HG03469 (cell line): ENCODE measurements around the gene TH.

Experiments used
- ATAC-seq: cut with Tn5 transposase; IDR thresholded peaks from one replicate; pipeline ENCODE4 v1.9.1; 2021; ENCODE audit warnings: mild to moderate bottlenecking, moderate library complexity, moderate number of reproducible peaks; ENCODE audit not compliant: unreplicated experiment

TH gene

DNA sequence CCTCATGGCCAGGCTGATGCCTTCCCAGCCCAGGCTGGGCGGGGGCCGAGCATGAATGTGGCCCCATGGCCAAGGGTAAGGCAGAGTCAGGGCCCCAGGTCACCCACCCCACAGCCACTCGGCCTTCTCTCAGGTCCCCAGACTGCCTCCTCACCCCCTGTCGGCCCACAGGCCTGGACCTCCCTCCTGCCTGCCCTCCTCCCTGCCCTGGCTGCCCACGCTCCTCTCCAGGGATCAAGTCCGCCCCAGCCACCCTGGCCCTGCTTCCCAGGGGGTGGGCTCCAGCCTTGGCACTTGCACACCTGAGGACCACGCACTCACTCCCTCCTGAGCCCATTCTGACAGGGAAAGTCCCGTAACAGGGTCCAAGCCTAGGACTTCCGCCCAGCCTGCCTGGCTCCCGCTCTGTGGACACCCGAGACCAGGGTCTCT lies 37.8 kb upstream of the TH start:
- ATAC-seq = no peak

DNA sequence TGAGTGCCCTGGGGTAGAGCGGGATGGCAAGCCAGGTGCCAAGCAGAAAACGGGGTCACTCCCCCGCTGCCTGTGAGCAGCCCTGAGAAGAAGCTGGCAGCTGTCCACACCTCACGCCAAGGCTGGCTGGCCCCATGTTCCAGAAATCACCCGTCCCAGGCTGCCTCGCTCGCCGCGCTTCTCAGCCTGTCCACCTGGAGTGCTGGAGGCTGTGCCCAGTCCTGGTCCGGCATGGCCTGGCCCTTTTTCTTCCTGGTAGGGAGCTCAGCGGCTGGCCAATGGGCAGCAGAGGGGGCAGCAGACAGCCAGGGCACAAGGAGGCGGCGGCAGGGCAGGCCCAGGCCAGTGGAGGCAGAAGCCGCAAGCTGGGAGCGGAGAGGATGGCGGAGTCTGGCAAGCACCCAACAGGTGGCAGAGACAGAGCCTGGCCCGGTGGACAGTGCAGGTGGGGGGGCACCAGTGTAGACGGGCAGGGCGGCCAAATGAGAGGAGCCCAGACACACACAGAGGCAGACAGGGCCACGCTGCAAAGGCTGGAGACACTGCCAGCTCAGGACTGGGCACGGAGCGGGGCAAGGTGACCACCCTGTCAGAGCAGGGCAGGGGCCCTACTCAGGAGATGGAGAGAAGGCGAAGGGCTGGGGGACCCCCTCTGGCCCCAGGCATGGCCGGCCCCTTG lies 37.2 kb upstream of the TH start:
- no peak for ATAC-seq

DNA sequence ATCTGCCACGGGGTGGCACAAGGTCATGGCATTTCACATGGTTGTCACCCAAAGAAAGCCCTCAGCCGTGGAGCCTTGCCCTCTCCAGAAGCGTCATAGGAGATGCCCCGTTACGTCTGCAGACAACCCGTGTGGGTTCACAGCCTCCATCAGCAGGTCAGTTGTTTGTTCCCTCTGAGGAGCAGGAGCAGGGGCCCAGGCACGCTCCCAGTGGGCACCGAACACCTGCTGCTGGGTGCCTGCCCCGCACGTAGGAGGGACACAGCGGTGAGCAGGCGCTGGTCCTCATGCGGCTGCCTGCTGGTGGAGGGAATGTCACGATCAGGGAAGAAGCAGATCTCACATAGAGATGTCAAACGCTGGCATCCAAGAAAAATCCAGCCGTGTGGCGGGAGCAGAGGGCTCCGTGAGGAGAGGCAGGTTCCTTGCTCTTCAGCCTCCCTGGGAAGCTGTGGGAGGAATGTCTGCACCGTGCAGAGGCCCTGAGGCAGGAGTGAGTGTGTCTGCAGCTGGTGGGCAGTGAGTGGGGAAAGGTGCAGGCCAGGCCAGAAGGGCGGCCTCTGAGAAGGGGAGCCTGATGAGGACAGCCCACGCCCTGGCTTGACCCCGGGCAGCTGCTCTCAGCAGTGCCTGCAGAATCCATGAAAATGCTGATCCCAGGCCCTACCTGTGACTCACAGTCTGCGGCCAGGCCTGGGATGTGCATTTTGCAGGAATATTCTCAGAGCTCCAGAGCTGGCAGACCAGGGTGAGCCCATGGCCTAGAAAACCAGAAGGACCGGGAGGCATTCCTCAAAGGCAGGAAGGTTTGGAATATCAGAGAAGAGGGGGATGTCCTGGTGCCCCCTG lies 36.4 kb upstream of the TH start:
- no peak for ATAC-seq

DNA sequence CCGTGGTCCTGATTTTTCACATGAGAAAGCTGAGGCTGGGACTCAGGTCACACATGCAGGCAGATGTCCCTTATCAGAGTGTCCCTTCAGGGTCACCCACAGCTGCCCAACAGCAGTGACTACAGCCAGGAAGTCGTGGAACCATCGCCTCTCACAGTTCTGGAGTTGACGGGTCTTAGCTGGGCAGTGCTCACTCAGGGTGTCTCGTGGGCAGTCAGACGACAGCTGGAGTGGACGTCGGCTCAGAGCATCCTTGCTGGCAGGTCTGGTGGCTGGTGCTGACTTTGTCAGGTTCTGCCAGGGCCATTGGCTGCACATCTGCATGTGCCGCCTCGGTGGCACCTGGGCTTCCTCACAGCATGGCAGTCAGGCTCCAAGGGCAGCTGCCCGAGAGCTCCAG lies 35.6 kb upstream of the TH start:
- no peak for ATAC-seq

DNA sequence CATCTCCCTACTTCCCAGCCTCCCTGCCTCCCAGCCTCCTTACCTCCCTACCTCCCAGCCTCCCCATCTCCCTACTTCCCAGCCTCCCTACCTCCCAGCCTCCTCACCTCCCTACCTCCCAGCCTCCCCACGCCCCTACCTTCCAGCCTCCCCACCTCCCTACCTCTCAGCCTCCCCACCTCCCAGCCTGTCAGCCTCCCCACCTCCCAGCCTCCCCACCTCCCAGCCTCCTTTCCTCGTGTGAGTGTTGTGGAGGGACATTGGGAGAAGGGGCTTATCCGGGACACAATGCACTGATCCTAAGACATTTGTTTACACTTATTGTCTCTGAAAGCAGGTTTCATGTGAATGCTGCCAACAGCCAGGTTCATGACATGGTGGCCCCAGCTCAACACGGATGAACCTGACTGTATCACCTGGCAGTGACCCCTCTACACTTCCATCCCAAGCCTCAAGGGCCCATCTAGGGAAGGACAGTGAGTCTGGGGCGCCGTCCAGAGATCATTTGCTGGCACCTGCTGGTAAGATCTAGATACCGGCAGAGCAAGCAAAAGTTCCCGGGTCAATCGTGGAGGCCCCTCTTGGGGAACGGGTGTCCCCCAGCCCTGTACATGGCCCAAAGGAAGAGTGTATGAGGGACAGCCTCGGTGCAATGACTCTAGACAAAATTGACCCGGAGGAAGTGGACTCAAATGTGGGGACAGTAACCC lies 34.5 kb upstream of the TH start:
- no peak for ATAC-seq

DNA sequence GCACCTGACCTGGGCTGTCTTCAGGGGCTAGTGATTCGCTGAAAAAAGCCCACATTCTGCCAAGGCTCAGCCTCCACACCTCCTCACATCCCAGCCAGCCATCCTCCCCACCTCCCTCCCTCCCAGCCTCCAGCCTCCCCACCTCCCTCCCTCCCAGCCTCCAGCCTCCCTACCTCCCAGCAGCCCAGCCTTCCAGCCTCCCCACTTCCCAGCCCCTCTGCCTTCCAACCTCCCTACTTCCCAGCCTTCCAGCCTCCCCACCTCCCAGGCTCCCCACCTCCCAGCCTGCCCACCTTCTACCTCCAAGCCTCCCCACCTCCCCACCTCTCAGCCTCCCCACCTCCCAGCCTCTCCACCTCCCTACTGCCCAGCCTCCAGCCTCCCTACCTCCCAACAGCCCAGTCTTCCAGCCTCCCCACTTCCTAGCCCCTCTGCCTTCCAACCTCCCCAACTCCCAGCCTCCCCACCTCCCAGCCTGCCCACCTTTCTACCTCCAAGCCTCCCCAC lies 33.7 kb upstream of the TH start:
- no peak for ATAC-seq

DNA sequence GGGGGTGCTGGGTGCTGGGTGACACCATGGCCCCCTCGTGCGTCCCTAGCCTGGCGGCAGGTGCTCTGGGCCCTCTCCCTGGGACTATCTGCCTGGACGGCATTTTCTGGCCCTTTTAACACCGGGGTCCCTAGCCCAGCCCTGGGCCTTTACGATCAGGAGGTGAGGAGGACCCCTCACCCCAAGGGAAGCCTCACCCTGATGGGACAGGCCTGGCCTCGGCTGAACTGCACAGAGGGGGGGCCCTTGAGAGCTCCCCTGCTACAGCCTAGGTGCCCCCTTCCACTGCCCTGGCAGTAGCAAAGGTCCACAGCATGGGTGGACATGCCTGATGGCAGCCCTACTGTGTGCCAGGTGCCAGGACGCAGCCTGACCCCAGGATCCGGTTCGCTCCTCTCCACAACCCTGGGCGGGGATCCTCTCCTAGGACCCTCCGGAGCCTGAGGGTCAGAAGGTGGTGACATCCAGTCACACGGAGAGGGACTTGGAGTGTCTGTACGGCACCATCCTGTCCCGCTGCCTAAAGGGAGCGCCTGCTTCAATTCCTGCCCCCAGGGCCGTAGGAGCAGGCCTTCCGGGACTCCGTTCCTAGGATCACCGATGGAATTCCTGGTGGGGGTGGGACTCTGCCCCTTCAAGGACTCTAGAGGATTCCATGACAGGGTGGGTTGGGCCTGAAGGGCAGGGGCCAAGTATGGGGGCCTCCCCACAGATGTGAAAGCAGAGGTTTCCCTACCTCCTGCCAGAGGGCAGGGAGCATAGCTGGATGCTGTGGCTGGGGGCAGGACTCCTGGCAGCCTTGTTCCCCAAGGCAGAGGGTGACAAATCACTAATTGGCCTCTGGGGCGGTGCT lies 33.0 kb upstream of the TH start:
- no peak for ATAC-seq

DNA sequence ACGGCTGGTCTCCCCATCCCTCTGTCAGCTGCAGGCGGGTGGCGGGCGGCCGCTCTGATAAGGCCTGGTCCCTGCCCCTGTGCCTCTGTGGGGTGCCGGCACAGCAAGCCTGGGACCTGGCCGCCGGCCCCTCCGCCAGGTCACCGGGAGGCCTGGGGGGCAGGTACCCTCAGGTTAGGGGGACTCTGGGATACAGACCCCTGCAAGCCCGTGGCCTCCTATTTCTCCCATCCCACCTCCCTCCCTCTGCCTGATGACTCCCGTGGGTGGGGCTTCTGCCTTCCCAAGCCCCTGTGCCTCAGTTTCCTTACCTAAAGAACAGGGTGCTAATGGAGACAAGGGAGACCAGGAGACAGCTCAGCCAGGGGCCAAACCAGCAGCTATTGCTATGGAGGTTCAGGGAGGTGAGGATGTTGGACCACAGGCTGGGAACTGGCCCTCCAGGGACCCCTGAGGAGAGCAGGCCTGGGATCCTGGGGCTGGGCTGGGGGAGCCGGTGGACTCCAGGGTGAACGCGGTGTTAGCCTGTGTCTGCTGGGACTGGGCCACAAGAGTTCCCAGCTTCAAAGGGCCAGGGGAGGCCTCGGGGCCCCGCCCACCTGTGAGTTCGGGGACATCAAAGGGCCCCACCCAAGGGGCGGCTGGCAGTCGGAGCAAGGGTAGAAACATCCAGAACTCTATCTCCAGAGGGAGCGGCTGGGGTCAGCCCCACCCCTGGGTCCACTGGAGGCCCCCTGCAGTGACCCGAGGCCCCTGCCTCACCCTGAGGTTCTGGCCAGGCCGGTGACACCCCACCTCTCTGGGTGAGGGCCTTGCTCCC lies 32.0 kb upstream of the TH start:
- ATAC-seq = no peak

DNA sequence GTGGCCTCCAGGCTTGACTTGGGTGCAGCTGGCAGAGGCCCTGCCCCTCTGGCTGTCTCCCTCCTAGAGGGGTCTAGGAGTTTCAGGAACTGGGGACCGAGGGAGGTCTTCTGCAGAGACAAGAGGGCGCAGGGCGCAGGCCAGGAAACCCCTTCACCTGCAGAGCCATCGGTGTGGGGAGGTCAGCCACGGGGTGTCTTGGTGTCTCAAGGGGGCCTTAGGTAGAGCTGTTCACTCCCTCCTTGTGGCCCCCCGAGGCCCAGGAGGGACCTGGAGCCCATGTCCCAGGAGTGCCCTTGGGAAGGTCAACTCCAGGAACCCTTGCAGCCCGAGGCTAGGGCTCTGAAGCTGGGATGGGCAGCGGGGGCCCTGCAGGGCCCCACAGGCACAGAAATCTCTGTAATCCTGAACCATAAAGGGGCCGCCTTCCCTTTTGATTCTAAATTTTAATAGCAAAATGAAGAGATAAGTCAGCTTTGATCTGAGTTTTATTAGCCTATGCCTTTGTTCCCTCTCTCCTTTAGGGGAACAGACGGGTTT lies 31.4 kb upstream of the TH start:
- no peak for ATAC-seq

DNA sequence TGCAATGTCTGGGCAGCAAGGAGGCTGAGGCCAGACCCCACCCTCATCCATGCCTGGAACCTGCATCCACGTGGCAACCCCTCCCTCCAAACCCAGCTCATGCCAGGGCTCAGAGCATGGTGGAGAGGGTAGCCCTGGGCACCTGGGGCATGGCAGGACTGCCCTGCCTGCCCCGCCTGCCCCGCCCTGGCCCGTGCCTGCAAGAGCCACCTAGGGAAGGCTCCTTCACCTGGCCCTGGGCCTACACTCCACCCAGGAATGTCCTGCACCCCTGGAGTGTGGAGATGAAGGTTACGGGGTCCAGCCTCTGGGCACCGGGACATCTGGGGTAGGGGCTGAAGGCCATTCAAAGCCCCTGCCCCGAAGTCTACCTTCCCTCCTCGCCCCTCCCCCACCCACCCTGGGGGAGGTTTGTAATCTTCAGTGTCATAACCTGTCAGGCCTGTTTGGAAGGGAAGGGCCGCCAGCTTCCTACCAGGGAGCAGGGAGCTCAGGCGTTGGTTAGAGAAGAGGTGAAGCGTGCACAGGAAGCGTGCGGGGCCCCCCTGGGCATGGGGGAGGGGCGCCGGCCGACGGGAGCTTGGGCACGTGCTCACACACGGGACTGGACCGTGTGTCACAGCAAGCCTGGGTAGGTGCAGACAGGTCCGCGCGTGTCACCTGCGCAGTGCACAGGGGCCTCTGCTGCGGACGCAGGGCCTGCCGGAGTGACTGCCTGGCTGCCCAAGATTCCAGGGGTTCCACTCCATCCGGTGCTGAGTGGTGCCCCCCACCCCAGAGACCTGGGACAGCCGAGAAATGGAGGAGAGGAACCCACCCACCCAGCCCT lies 30.7 kb upstream of the TH start:
- ATAC-seq = no peak

DNA sequence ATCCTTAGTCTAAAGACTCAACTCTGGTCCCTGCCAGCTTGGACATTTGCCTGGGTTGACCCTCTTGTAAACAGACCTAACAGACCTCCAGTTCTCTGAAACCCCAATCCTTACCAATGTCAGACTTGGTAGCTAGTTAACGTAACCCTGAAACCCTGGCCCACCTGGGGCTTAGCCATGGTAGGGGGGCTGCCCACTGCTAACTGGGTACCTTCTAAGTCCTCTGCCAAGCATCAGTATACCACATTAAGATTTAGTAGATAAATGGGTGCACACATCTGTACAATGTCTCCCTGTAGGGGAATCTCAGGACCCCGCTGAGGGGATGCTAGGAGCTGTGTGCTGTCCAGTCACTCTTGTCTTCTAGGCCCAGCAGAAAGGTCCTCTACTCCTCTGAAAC lies 29.9 kb upstream of the TH start:
- no peak for ATAC-seq

DNA sequence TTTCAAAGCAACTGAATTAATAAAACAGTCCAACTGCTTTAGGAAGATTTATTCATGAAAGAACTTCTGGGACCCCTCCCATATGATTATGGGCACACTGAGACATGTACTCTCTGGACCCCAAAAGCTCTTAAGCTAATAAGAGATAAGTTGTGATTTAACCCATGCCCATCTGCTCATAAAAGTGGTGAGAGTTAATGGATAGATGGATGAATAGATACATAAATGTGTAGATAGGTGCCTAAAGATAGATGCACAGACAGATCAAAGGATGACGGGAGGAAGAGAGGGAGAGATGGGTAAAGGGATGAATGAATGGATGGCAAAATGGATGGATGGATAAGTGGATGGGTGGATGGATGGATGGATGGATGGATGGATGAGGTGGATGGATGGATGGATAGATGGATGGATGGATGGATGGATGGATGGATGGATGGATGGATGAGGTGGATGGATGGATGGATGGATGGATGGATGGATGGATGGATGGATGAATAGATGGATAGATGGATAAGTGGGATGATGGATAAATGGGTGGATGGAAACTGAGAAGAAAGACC lies 29.4 kb upstream of the TH start:
- ATAC-seq = no peak

DNA sequence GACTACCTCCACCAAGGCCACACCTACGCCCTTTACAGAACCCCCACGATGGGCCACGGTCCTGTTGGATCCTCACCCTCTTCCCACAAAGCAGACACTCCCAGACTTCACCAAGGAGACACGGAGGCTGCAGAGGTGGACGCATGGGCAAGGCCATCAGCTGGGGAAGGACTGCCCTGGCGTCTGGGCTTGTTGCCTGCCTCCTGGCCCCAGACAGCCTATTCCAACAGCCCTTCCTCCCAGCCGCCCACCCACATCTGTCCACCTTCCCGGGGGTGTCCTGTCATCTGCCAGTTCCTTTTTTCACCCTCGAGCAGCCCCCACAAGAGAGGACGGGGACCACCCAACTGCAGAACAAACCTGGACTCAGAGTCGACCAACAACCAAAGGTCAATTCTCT lies 28.9 kb upstream of the TH start:
- no peak for ATAC-seq

DNA sequence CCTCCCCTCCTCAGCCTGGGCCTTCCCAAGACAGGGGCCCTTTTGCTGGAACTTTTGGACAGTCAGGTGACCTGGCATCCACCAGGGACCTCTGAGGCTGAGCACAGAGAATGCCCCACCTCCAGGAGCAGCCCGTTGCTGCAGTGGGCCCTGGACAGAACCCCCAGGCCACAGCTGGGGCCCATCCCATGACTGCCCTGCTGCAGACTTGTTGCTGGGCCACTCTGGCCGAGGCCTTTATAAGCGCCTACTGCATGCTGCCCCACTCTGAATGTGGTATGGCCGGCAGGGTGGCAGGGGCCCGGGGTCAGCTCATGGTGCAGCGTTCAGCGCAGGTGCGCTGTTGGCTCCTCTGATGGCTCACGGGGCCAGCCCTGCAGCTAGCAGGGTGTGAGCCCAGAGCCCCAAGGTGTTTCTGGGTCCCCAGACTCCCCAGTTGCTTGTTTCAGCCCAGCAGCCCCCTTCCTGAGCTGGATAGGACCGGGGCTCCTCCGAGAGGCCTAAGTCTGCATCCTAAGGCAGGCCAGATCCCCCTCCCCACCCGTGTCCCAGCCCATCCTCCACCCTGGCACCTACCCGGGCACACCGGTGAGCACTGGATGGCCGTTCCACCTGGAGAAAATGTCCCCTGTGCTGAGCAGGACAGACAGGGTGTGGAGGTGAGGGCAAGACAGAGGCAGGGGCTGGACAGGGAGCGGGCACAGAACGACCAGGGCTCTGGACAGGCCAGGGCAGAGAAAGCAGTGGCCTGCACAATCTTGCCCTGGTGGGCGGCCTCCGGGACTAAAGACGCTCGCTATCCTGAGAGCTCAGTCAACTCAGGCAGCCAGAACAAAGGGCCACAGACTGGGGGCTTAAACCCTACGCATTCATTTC lies 28.1 kb upstream of the TH start:
- no peak for ATAC-seq

DNA sequence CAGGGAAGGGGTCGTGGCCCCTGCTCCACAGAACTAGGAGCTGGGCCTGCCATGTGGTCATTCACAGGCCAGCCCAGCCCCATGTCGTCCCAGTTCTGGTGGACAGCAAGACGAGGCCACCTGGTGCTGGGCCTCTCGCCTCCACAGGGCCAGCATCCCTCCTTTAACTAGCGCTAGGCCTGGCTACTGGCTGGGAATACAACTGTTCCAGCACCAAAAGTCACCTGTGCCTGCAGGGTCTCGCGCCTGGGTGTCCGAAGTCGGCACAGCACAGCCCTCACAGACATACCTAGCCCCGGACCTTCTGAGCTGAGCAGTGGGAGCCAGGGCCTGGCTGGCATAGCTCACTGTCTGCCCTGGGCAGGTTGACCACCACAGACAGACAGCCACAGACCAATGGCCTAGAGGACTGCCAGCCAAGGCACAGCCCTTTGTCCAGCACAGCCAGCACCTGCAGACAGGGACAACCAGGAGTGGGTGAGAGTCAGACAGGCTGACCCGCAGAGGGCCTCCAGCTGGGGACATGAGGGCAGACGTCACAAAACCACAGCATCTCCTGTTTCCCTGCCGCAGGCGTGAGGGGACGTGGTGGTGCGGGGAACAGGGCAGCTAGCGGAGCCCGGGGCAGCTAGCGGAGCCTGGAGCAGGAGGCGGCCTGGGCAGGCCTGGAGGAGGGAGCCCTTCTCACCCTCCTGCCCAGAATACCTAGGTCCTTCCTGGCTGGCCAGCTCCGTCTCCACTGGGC lies 27.2 kb upstream of the TH start:
- ATAC-seq = no peak

DNA sequence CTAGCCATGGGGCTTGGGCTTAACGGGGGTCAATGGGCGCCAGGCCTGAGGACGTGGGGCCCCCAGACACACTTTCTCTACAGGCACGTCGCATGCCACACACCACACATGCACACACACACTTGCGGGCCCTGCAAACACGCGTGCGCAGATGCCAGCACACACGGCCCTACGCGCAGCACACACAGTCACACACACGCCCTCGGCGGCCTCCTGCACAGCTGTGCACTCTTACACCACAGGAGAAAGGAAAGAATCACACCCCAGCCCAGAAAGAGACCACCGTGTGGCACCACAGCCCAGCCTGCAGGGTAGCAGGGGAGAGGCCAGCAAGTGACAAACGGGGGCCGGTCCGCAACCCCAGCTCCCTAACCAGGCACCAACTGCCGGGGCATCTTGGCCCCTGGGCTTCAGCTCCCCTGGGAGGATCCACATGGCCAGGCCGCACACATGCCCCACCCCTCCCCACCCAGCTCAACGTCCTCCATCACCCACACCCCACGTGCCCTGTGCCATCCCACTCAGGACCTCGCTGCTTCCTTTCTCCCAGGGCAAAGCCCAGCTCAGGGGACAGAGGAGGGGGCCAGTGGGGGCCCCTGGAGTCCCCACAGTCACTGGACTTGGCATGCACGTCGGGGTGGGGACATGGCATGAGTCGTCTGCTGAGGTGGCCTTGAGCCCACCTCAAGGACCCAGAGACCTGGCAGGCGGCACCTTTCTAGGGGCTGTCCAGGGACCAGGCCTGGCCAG lies 26.3 kb upstream of the TH start:
- no peak for ATAC-seq
